HCT116 (cell line): ENCODE data around the gene COMMD9. TPM values are rescaled to one million over a fixed set of nuclear protein-coding genes. Genes with fewer than 3 reads are reported as not detected.
"Not testable (repeated sequence)": the region's sequence is repeated elsewhere in the genome, so short reads cannot be mapped to it uniquely, and the experiment has no call there.

Experiments
- ATAC-seq: fragments of 200-7000 bp; cut with Tn5 transposase; 2 replicates; pipeline ENCODE4 v1.9.1; 2020; ENCODE audit warnings: mild to moderate bottlenecking, moderate library complexity
- BruUV-seq: library from RNA; stranded (reverse); fragments of 400-500 nt; replicated peaks from 2 replicates; lab custom pipeline; 2021; lab: Mats Ljungman, UMichigan
- CTCF ChIA-PET: fragments of 300-600 bp; sonication (Branson Sonifier 250); formaldehyde crosslinking; loops from one replicate; lab custom pipeline; 2021; ENCODE audit warnings: antibody characterized with exemption; lab: Charles Lee
- POLR2A ChIA-PET: fragments of 300-600, 350-600 bp; sonication (Branson Sonifier 250); formaldehyde crosslinking; loops from one replicate; lab custom pipeline; 2021; ENCODE audit warnings: antibody characterized with exemption; lab: Charles Lee
- RAD21 ChIA-PET, 2 experiments: fragments of 300-600 bp; sonication (Branson Sonifier 250); formaldehyde crosslinking; loops; one replicate each; lab custom pipeline; 2023; ENCODE audit warnings: low total read pairs in 2 of 2; ENCODE audit not compliant: uncharacterized antibody in 2 of 2, unreplicated experiment in 2 of 2, low non-redundant PET in 1 of 2; lab: Charles Lee
- DNase-seq: peaks from one replicate; pipeline ENCODE4 v3.0.0-alpha.2; 2010; ENCODE audit warnings: low read depth, low spot score
- H2AFZ ChIP-seq: fragments of 200-600 bp; shearing (Covaris generic), sonication (generic); 2 replicates; pipeline ENCODE4 v1.6.1; 2017; ENCODE audit warnings: low read depth, mixed run types, mixed read lengths, antibody characterized with exemption, low read length; ENCODE audit not compliant: poor library complexity, severe bottlenecking
- H3K27ac ChIP-seq: 2 replicates; pipeline ENCODE4 v1.5.1; 2012; ENCODE audit warnings: low read depth, low read length
- H3K27me3 ChIP-seq: fragments of 200-600 bp; sonication (generic); 2 replicates; pipeline ENCODE4 v1.6.1; 2016; ENCODE audit warnings: mixed run types, low read length, mixed read lengths; ENCODE audit not compliant: insufficient read depth
- H3K36me3 ChIP-seq, 2 experiments: fragments of 200-500 bp in 1 of 2; fragments of 200-600 bp in 1 of 2; sonication (Bioruptor generic) in 1 of 2; sonication (generic) in 1 of 2; 2 replicates each; pipeline versions ENCODE4 v1.5.1 to v1.6.1; 2014 to 2016; ENCODE audit warnings: low read length in 2 of 2, inconsistent platforms in 1 of 2, mixed read lengths in 1 of 2, mixed run types in 1 of 2; ENCODE audit not compliant: insufficient read depth in 2 of 2, control insufficient read depth in 1 of 2
- H3K4me1 ChIP-seq, 2 experiments: fragments of 200-600 bp in 1 of 2; sonication (generic) in 1 of 2; 2 replicates each; pipeline versions ENCODE4 v1.5.1 to v1.6.1; 2012 to 2017; ENCODE audit warnings: low read length in 2 of 2, inconsistent platforms in 1 of 2, mild to moderate bottlenecking in 1 of 2, mixed read lengths in 1 of 2, mixed run types in 1 of 2, moderate library complexity in 1 of 2; ENCODE audit not compliant: insufficient read depth in 2 of 2, control insufficient read depth in 1 of 2
- H3K4me2 ChIP-seq: fragments of 200-600 bp; sonication (generic); 2 replicates; pipeline ENCODE4 v1.6.1; 2017; ENCODE audit warnings: mixed run types, low read length, mixed read lengths
- H3K4me3 ChIP-seq, 2 experiments: fragments of 200-600 bp in 1 of 2; sonication (generic) in 1 of 2; replicated peaks in 1 of 2; 2 replicates each; pipeline ENCODE4 v1.5.1; 2011 to 2016; ENCODE audit warnings: low read length in 2 of 2, control low read depth in 1 of 2, low read depth in 1 of 2, mild to moderate bottlenecking in 1 of 2, mixed read lengths in 1 of 2, mixed run types in 1 of 2
- H3K79me2 ChIP-seq: fragments of 200-600 bp; sonication (generic); 2 replicates; pipeline ENCODE4 v1.6.1; 2017; ENCODE audit warnings: mild to moderate bottlenecking, mixed run types, low read length, moderate library complexity, mixed read lengths; ENCODE audit not compliant: insufficient read depth
- H3K9ac ChIP-seq: fragments of 200-600 bp; sonication (generic); 2 replicates; pipeline ENCODE4 v1.6.1; 2016; ENCODE audit warnings: low read length, mixed read lengths
- H3K9me2 ChIP-seq: fragments of 200-600 bp; sonication (generic), shearing (Covaris generic); 2 replicates; pipeline ENCODE4 v1.6.1; 2017; ENCODE audit warnings: mixed run types, mild to moderate bottlenecking, moderate library complexity; ENCODE audit not compliant: insufficient read depth
- H3K9me3 ChIP-seq, 2 experiments: fragments of 200-500 bp in 1 of 2; fragments of 200-600 bp in 1 of 2; sonication (Bioruptor generic) in 1 of 2; sonication (generic) in 1 of 2; 2 replicates each; pipeline ENCODE4 v1.6.1; 2014 to 2017; ENCODE audit warnings: low read length in 2 of 2, mixed read lengths in 2 of 2, inconsistent platforms in 1 of 2, low read depth in 1 of 2, mild to moderate bottlenecking in 1 of 2, mixed run types in 1 of 2, moderate library complexity in 1 of 2; ENCODE audit not compliant: control insufficient read depth in 1 of 2, insufficient read depth in 1 of 2
- H4K20me1 ChIP-seq: fragments of 200-600 bp; sonication (generic), shearing (Covaris generic); 2 replicates; pipeline ENCODE4 v1.6.1; 2017; ENCODE audit warnings: mixed run types, mild to moderate bottlenecking, moderate library complexity; ENCODE audit not compliant: insufficient read depth
- intact Hi-C: fragments of 100-400 bp; cut with micrococcal nuclease; formaldehyde crosslinking; loops from 2 replicates; pipeline ENCODE4 v1.10.0; 2022
- total RNA-seq: library from RNA; stranded (reverse); gene quantifications from one replicate; pipeline ENCODE4 v1.2.1, GENCODE V29; 2021; ENCODE audit not compliant: unreplicated experiment
- TF ChIP-seq, protein P1 (sequence below): IDR thresholded peaks from 2 replicates; pipeline ENCODE4 v1.6.1; 2012; ENCODE audit warnings: low read depth

Gene COMMD9
- total RNA-seq, 1 experiment from 2014 or later = 33.3 TPM

DNA sequence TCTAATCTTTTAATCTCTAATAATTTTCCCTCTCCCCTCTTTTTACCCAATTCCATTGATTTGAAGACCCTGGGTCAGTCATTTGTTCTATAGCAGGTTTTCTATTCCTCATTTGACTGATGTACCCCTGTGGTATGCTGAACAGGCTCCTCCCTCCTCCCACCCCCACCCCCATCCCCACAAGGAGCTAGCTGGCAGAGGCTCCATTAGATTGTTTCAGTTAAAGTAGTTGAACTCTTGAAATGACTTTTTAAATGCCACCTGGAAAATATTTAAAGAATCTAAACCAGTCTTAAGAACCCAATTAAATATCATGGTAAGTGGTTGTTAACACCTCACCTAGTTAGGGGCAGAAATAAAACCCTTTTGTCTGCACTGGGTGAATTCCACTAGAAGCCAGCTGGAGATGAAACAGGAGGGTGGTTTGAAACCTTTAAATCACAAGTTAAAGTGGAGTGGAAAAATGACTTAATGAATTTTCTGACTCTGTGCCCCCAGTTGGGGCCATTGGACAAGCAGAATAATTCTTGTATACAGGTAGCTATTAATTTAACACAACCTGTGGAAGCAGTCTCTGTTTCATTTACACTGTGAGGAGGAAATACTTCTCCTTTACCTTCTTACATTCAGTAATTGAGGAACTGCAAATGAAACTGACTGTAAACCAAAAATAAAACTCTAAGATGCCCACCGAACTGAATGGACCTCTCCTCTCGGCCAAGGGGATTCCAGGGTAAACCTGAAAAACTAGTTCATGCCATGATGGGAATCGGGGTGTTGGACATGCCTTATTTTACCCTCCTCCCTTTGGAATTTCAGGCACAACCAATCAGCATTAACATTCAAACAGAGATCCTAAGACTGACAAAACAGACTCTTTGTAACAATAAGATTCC, 37.5 kb upstream of the COMMD9 start (continued):
- TF ChIP-seq, protein P1, sequence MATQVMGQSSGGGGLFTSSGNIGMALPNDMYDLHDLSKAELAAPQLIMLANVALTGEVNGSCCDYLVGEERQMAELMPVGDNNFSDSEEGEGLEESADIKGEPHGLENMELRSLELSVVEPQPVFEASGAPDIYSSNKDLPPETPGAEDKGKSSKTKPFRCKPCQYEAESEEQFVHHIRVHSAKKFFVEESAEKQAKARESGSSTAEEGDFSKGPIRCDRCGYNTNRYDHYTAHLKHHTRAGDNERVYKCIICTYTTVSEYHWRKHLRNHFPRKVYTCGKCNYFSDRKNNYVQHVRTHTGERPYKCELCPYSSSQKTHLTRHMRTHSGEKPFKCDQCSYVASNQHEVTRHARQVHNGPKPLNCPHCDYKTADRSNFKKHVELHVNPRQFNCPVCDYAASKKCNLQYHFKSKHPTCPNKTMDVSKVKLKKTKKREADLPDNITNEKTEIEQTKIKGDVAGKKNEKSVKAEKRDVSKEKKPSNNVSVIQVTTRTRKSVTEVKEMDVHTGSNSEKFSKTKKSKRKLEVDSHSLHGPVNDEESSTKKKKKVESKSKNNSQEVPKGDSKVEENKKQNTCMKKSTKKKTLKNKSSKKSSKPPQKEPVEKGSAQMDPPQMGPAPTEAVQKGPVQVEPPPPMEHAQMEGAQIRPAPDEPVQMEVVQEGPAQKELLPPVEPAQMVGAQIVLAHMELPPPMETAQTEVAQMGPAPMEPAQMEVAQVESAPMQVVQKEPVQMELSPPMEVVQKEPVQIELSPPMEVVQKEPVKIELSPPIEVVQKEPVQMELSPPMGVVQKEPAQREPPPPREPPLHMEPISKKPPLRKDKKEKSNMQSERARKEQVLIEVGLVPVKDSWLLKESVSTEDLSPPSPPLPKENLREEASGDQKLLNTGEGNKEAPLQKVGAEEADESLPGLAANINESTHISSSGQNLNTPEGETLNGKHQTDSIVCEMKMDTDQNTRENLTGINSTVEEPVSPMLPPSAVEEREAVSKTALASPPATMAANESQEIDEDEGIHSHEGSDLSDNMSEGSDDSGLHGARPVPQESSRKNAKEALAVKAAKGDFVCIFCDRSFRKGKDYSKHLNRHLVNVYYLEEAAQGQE = no peak

DNA sequence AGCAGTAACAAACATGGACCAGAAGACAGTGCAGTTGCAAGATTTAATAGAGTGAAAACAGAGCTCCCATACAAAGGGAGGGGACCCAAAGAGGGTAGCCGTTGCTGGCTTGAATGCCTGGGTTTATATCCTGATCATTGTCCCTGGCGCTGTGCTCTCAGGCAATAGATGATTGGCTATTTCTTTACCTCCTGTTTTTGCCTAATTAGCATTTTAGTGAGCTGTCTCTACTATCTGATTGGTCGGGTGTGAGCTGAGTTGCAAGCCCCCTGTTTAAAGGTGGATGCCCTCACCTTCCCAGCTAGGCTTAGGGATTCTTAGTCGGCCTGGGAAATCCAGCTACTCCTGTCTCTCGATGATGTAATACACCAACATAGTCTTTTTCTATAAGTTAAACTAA, 36.2 kb upstream of the COMMD9 start:
- BruUV-seq, H3K4me2 ChIP-seq, H3K27me3 ChIP-seq, ATAC-seq, CTCF ChIA-PET, H2AFZ ChIP-seq, POLR2A ChIA-PET, H3K36me3 ChIP-seq, H4K20me1 ChIP-seq, RAD21 ChIA-PET, H3K9me3 ChIP-seq, H3K9ac ChIP-seq, H3K4me3 ChIP-seq, H3K27ac ChIP-seq, H3K9me2 ChIP-seq, H3K4me1 ChIP-seq, intact Hi-C loops, DNase-seq, H3K79me2 ChIP-seq: not testable (repeated sequence)

DNA sequence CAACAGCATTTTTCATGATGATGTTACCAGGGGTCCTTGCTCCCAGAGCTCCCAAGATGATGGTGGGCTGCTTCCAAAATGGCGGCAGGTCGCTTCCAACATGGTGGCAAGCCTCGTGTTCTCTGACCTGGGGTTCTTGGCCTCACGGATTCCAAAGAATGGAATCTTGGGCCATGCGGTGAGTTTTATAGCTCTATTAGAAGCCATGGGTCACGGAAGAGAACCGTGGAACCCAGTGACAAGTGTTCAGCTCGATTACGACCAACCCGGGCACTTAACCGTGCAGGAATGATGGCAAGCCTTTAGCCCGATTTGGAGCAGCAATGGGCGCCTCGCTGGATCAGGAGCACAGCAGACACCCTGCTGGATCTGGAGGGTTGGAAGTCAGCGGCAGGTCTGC, 35.7 kb upstream of the COMMD9 start:
- POLR2A ChIA-PET = not testable (repeated sequence)

More for the DNA sequence above, 35.7 kb upstream of the COMMD9 start:
- BruUV-seq, CTCF ChIA-PET, H3K9me2 ChIP-seq, H3K4me1 ChIP-seq, RAD21 ChIA-PET, H3K9me3 ChIP-seq, H3K4me3 ChIP-seq, H3K9ac ChIP-seq, H2AFZ ChIP-seq, H3K27ac ChIP-seq, H4K20me1 ChIP-seq, ATAC-seq, H3K79me2 ChIP-seq, DNase-seq, intact Hi-C loops, H3K36me3 ChIP-seq, H3K4me2 ChIP-seq, H3K27me3 ChIP-seq: not testable (repeated sequence)
